Activated naive CD4-positive, alpha-beta T cell treated with Interleukin-2 at 50 U/mL for 16 hours (primary cell): Measurements from ENCODE around the gene HOXC10.

Experiments
- DNase-seq: peaks from one replicate; pipeline ENCODE4 v3.0.0-alpha.2; 2020

The HOXC10 gene

GRCh38 chr12:54004063-54004840 is 19.3 kb downstream of the HOXC10 start:
- DNase-seq = no peak

GRCh38 chr12:54004841-54005530 is 20.0 kb downstream of the HOXC10 start:
- DNase-seq = no peak

- DNase-seq = no peak
Observed at GRCh38 chr12:54005531-54005852, 20.5 kb downstream of the HOXC10 start.

- peak; percentile 86 for DNase-seq
Observed at GRCh38 chr12:54005853-54006558, 21.1 kb downstream of the HOXC10 start.

GRCh38 chr12:54006559-54007220 is 21.7 kb downstream of the HOXC10 start:
- no peak for DNase-seq

GRCh38 chr12:54007538-54008259 is 22.8 kb downstream of the HOXC10 start:
- DNase-seq = no peak

GRCh38 chr12:54008260-54008552 is 23.3 kb downstream of the HOXC10 start:
- no peak for DNase-seq

GRCh38 chr12:54009171-54010052 is 24.5 kb downstream of the HOXC10 start:
- DNase-seq = peak; percentile 38

GRCh38 chr12:54010053-54010971 is 25.4 kb downstream of the HOXC10 start:
- no peak for DNase-seq

- no peak for DNase-seq
Observed at GRCh38 chr12:54010972-54011664, 26.2 kb downstream of the HOXC10 start.

- no peak for DNase-seq
Observed at GRCh38 chr12:54011665-54012532, 27.0 kb downstream of the HOXC10 start.

- no peak for DNase-seq
Observed at GRCh38 chr12:54012631-54013409, 27.9 kb downstream of the HOXC10 start.

- no peak for DNase-seq
Observed at GRCh38 chr12:54014377-54015017, 29.6 kb downstream of the HOXC10 start.

- no peak for DNase-seq
Observed at GRCh38 chr12:54015018-54015931, 30.3 kb downstream of the HOXC10 start.

GRCh38 chr12:54016051-54016450 is 31.1 kb downstream of the HOXC10 start:
- DNase-seq = no peak

GRCh38 chr12:54016478-54016964 is 31.6 kb downstream of the HOXC10 start:
- no peak for DNase-seq
